Trophoblast cell (in vitro differentiated cells and primary cell): ENCODE data around the gene KMT2C.

ENCODE experiments used
- DNase-seq, 2 donors: peaks; one replicate each; pipeline ENCODE4 v3.0.0-alpha.2; 2016
- H2AFZ ChIP-seq: 2 replicates; pipeline ENCODE4 v1.6.1; 2013; ENCODE audit warnings: low read length, moderate library complexity, mild to moderate bottlenecking; ENCODE audit not compliant: insufficient read depth, poor library complexity
- H2AK5ac ChIP-seq: 2 replicates; pipeline ENCODE4 v1.6.1; 2013; ENCODE audit warnings: mild to moderate bottlenecking, low read length
- H2BK120ac ChIP-seq: 2 replicates; pipeline ENCODE4 v1.6.1; 2013; ENCODE audit warnings: low read length, mild to moderate bottlenecking, moderate library complexity; ENCODE audit not compliant: insufficient read depth, poor library complexity
- H2BK12ac ChIP-seq: 2 replicates; pipeline ENCODE4 v1.6.1; 2013; ENCODE audit warnings: mild to moderate bottlenecking, low read length, moderate library complexity
- H2BK5ac ChIP-seq: 2 replicates; pipeline ENCODE4 v1.6.1; 2013; ENCODE audit warnings: low read length, low read depth, moderate library complexity, mild to moderate bottlenecking; ENCODE audit not compliant: poor library complexity
- H3K14ac ChIP-seq: 2 replicates; pipeline ENCODE4 v1.6.1; 2013; ENCODE audit warnings: mild to moderate bottlenecking, low read length
- H3K18ac ChIP-seq: 2 replicates; pipeline ENCODE4 v1.6.1; 2013; ENCODE audit warnings: mild to moderate bottlenecking, low read length
- H3K23ac ChIP-seq: 2 replicates; pipeline ENCODE4 v1.6.1; 2013; ENCODE audit warnings: low read length
- H3K27ac ChIP-seq: 2 replicates; pipeline ENCODE4 v1.5.1; 2013; ENCODE audit warnings: low read depth, mild to moderate bottlenecking, inconsistent platforms, low read length, moderate library complexity
- H3K27me3 ChIP-seq: 2 replicates; pipeline ENCODE4 v1.6.1; 2013; ENCODE audit warnings: inconsistent platforms, mild to moderate bottlenecking, low read length, moderate library complexity; ENCODE audit not compliant: insufficient read depth
- H3K36me3 ChIP-seq, 2 experiments: 1 replicate in 1 of 2; 2 replicates in 1 of 2; pipeline ENCODE4 v1.6.1; 2013; ENCODE audit warnings: low read length in 2 of 2, mild to moderate bottlenecking in 2 of 2, moderate library complexity in 1 of 2; ENCODE audit not compliant: insufficient read depth in 2 of 2, control insufficient read depth in 1 of 2
- H3K4ac ChIP-seq: 2 replicates; pipeline ENCODE4 v1.6.1; 2013; ENCODE audit warnings: low read depth, mild to moderate bottlenecking, low read length, moderate library complexity
- H3K4me1 ChIP-seq, 2 experiments: 1 replicate in 1 of 2; 2 replicates in 1 of 2; pipeline ENCODE4 v1.6.1; 2013; ENCODE audit warnings: low read length in 2 of 2, mild to moderate bottlenecking in 2 of 2, moderate library complexity in 1 of 2; ENCODE audit not compliant: insufficient read depth in 2 of 2, control insufficient read depth in 1 of 2
- H3K4me2 ChIP-seq: 2 replicates; pipeline ENCODE4 v1.6.1; 2013; ENCODE audit warnings: inconsistent platforms, mild to moderate bottlenecking, low read length, moderate library complexity
- H3K4me3 ChIP-seq: 2 replicates; pipeline ENCODE4 v1.5.1; 2013; ENCODE audit warnings: mild to moderate bottlenecking, low read depth, low read length, inconsistent platforms
- H3K79me1 ChIP-seq: one replicate; pipeline ENCODE4 v1.6.1; 2013; ENCODE audit warnings: low read length
- H3K79me2 ChIP-seq: 2 replicates; pipeline ENCODE4 v1.6.1; 2013; ENCODE audit warnings: low read length, mild to moderate bottlenecking; ENCODE audit not compliant: control insufficient read depth, insufficient read depth, poor library complexity
- H3K9ac ChIP-seq: 2 replicates; pipeline ENCODE4 v1.6.1; 2013; ENCODE audit warnings: mild to moderate bottlenecking, low read length
- H3K9me3 ChIP-seq: 2 replicates; pipeline ENCODE4 v1.6.1; 2013; ENCODE audit warnings: low read depth, mild to moderate bottlenecking, control low read depth, inconsistent platforms, low read length; ENCODE audit not compliant: insufficient read depth
- H4K12ac ChIP-seq: 2 replicates; pipeline ENCODE4 v1.6.1; 2013; ENCODE audit warnings: low read depth, mild to moderate bottlenecking, low read length, moderate library complexity
- H4K8ac ChIP-seq: 2 replicates; pipeline ENCODE4 v1.6.1; 2013; ENCODE audit warnings: low read depth, mild to moderate bottlenecking, low read length, moderate library complexity
- H4K91ac ChIP-seq: one replicate; pipeline ENCODE4 v1.6.1; 2013; ENCODE audit warnings: low read depth, mild to moderate bottlenecking, low read length, moderate library complexity
- WGBS: extraction: QIAGEN DNeasy Blood & Tissue Kit; methylation state at CpG from one replicate; pipeline ENCODE4 v1.1.7; 2013; ENCODE audit warnings: missing lambda C conversion rate; ENCODE audit not compliant: insufficient read length, insufficient coverage; ENCODE audit errors: extremely low coverage; 5-methylcytosine and 5-hydroxymethylcytosine counted together

The KMT2C gene

GRCh38 chr7:152117356-152117755 lies 318.4 kb downstream of the KMT2C start:
- H3K79me2 ChIP-seq: no peaks in the 10 kb centered on the region
- H4K8ac ChIP-seq: no peak overlapping the region
- no peak overlapping the region for H2AFZ ChIP-seq
- no peaks in the 10 kb centered on the region for H3K9me3 ChIP-seq
- no peak overlapping the region for H3K4ac ChIP-seq
- no peak overlapping the region for H3K4me2 ChIP-seq
- no peak overlapping the region for H2BK5ac ChIP-seq
- no CpG with 5 or more reads among the region's 8 CpGs for WGBS
- H3K4me3 ChIP-seq: no peak overlapping the region
- no peak overlapping the region for H3K23ac ChIP-seq
- no peak overlapping the region for H3K14ac ChIP-seq
- DNase-seq: no peak
- no peaks in the 10 kb centered on the region for H3K79me1 ChIP-seq
- no peak overlapping the region for H3K9ac ChIP-seq
- no peak overlapping the region for H4K91ac ChIP-seq
- no peak overlapping the region for H4K12ac ChIP-seq
- H3K27ac ChIP-seq: no peak overlapping the region
- H3K27me3 ChIP-seq: no peaks in the 10 kb centered on the region
- no peak overlapping the region for H3K18ac ChIP-seq
- no peak overlapping the region for H2BK120ac ChIP-seq
- H3K4me1 ChIP-seq: no peaks in the 10 kb centered on the region
- no peak overlapping the region for H2AK5ac ChIP-seq
- peaks cover 32 to 46% of the 10 kb centered on the region in 2 experiments for H3K36me3 ChIP-seq
- H2BK12ac ChIP-seq: no peak overlapping the region

GRCh38 chr7:152115021-152115718 lies 320.6 kb downstream of the KMT2C start:
- Histone ChIP-seq H3K27me3 (no peaks in the 10 kb centered on the region), H2BK120ac (no peak overlapping the region), H3K27ac (no peak overlapping the region), H2AK5ac (no peak overlapping the region), H3K14ac (no peak overlapping the region), H3K9me3 (no peaks in the 10 kb centered on the region), H3K9ac (no peak overlapping the region), H3K4me3 (no peak overlapping the region), H2BK5ac (no peak overlapping the region), H4K91ac (no peak overlapping the region), H2AFZ (no peak overlapping the region), H3K23ac (no peak overlapping the region), H2BK12ac (no peak overlapping the region), H4K12ac (no peak overlapping the region), H3K18ac (no peak overlapping the region), H3K36me3 (peaks cover 24 to 33% of the 10 kb centered on the region in 2 experiments), H3K79me1 (no peaks in the 10 kb centered on the region), H3K4me1 (no peaks in the 10 kb centered on the region), H3K79me2 (no peaks in the 10 kb centered on the region), H4K8ac (no peak overlapping the region), H3K4me2 (no peak overlapping the region), H3K4ac (no peak overlapping the region)
- DNase-seq: no peak
- no CpG with 5 or more reads among the region's 9 CpGs for WGBS

GRCh38 chr7:152112829-152113228 lies 323.0 kb downstream of the KMT2C start:
- no peak overlapping the region for H3K9ac ChIP-seq
- H4K8ac ChIP-seq: no peak overlapping the region
- H3K14ac ChIP-seq: no peak overlapping the region
- H3K4me2 ChIP-seq: no peak overlapping the region
- no peak overlapping the region for H4K12ac ChIP-seq
- no peak overlapping the region for H2BK12ac ChIP-seq
- no peak overlapping the region for H3K18ac ChIP-seq
- H3K4ac ChIP-seq: no peak overlapping the region
- H4K91ac ChIP-seq: no peak overlapping the region
- H3K27me3 ChIP-seq: no peaks in the 10 kb centered on the region
- H3K79me2 ChIP-seq: no peaks in the 10 kb centered on the region
- H2AFZ ChIP-seq: no peak overlapping the region
- H3K27ac ChIP-seq: no peak overlapping the region
- no peak overlapping the region for H2BK5ac ChIP-seq
- peaks cover 2% of the 10 kb centered on the region for H3K9me3 ChIP-seq
- H3K36me3 ChIP-seq: peaks cover 19 to 22% of the 10 kb centered on the region in 2 experiments
- H3K23ac ChIP-seq: no peak overlapping the region
- no peak overlapping the region for H2AK5ac ChIP-seq
- H2BK120ac ChIP-seq: no peak overlapping the region
- no peak for DNase-seq
- no peak overlapping the region for H3K4me3 ChIP-seq
- no peaks in the 10 kb centered on the region for H3K79me1 ChIP-seq
- H3K4me1 ChIP-seq: no peaks in the 10 kb centered on the region

- H3K27me3 ChIP-seq: no peaks in the 10 kb centered on the region
- H2AFZ ChIP-seq: no peak overlapping the region
- H3K4ac ChIP-seq: no peak overlapping the region
- no peak overlapping the region for H2BK12ac ChIP-seq
- H3K36me3 ChIP-seq: peaks cover 10 to 14% of the 10 kb centered on the region in 2 experiments
- H3K4me1 ChIP-seq: no peaks in the 10 kb centered on the region
- H3K23ac ChIP-seq: no peak overlapping the region
- WGBS: no CpG with 5 or more reads among the region's 7 CpGs
- H3K18ac ChIP-seq: no peak overlapping the region
- H3K4me3 ChIP-seq: no peak overlapping the region
- H2AK5ac ChIP-seq: no peak overlapping the region
- DNase-seq: peak; percentile 45 to 56
- peaks cover 3% of the 10 kb centered on the region for H3K9me3 ChIP-seq
- no peak overlapping the region for H3K4me2 ChIP-seq
- no peak overlapping the region for H4K91ac ChIP-seq
- no peaks in the 10 kb centered on the region for H3K79me2 ChIP-seq
- no peaks in the 10 kb centered on the region for H3K79me1 ChIP-seq
- H3K27ac ChIP-seq: no peak overlapping the region
- H3K14ac ChIP-seq: no peak overlapping the region
- H2BK5ac ChIP-seq: no peak overlapping the region
- H2BK120ac ChIP-seq: no peak overlapping the region
- no peak overlapping the region for H4K12ac ChIP-seq
- H4K8ac ChIP-seq: no peak overlapping the region
- H3K9ac ChIP-seq: no peak overlapping the region
These were observed 327.4 kb downstream of the KMT2C start for GRCh38 chr7:152108359-152108758.
